HepG2 (cell line): ENCODE data around the gene ADGRL2. TPM values are rescaled to one million over a fixed set of nuclear protein-coding genes. Genes with fewer than 3 reads are reported as not detected.

Source experiments
- ATAC-seq: fragments of 200-7000 bp; cut with Tn5 transposase; 3 replicates; pipeline ENCODE4 v1.9.1; 2020; ENCODE audit warnings: mild to moderate bottlenecking, moderate library complexity
- BruUV-seq: library from RNA; stranded (reverse); fragments of 400-500 nt; replicated peaks from 2 replicates; lab custom pipeline; 2021; lab: Mats Ljungman, UMichigan
- CTCF ChIA-PET: fragments of 300-600 bp; formaldehyde crosslinking; extraction: SDS; loops from one replicate; lab custom pipeline; 2021; ENCODE audit warnings: low total read pairs, inconsistent platforms, low intra/inter-chr PET ratio; lab: Yijun Ruan, JAX
- POLR2A ChIA-PET: fragments of 350-600 bp; sonication (Branson Sonifier 250); formaldehyde crosslinking; loops from one replicate; lab custom pipeline; 2020; ENCODE audit warnings: antibody characterized with exemption, inconsistent platforms; lab: Yijun Ruan, JAX
- DNase-seq: peaks from one replicate; pipeline ENCODE4 v3.0.0-alpha.2; 2015; ENCODE audit warnings: low spot score
- FAIRE-seq: peaks from 3 replicates; lab custom pipeline; 2011; peaks lifted over from hg19 to GRCh38; lab: Jason Lieb, UNC
- H2AFZ ChIP-seq: one replicate; pipeline ENCODE4 v1.6.1; 2011; ENCODE audit warnings: low read length, inconsistent platforms
- H3K27ac ChIP-seq: fragments of 300-600 bp; 3 replicates; pipeline ENCODE4 v1.8.0; 2011; ENCODE audit warnings: mixed run types, mild to moderate bottlenecking, mixed read lengths, low read length, inconsistent platforms; ENCODE audit not compliant: insufficient read depth; ENCODE audit errors: extremely low read length
- H3K27me3 ChIP-seq, 2 experiments: fragments of 200-600 bp in 1 of 2; 2 replicates in 1 of 2; 3 replicates in 1 of 2; pipeline versions ENCODE4 v1.6.0 to v1.8.0; 2011; ENCODE audit warnings: low read length in 2 of 2, mild to moderate bottlenecking in 2 of 2, moderate library complexity in 2 of 2, inconsistent platforms in 1 of 2; ENCODE audit not compliant: insufficient read depth in 2 of 2, control insufficient read depth in 1 of 2
- H3K36me3 ChIP-seq, 2 experiments: fragments of 200-600 bp in 1 of 2; replicated peaks in 1 of 2; 2 replicates in 1 of 2; 3 replicates in 1 of 2; pipeline versions ENCODE4 v1.5.1 to v1.8.0; 2011; ENCODE audit warnings: low read length in 2 of 2, inconsistent platforms in 1 of 2; ENCODE audit not compliant: insufficient read depth in 2 of 2, control insufficient read depth in 1 of 2
- H3K4me1 ChIP-seq: 2 replicates; pipeline ENCODE4 v1.5.1; 2012; ENCODE audit warnings: low read length, inconsistent platforms; ENCODE audit not compliant: insufficient read depth
- H3K4me2 ChIP-seq: 2 replicates; pipeline ENCODE4 v1.6.0; 2011; ENCODE audit warnings: low read depth, low read length, inconsistent platforms
- H3K4me3 ChIP-seq, 3 experiments: fragments of 200-600 bp in 1 of 3; sonication (generic), shearing (Covaris generic) in 1 of 3; replicated peaks in 1 of 3; 2 replicates each; pipeline ENCODE4 v1.5.1; 2011 to 2016; ENCODE audit warnings: low read length in 3 of 3, inconsistent platforms in 2 of 3, low read depth in 2 of 3, mild to moderate bottlenecking in 2 of 3, control low read depth in 1 of 3, mixed read lengths in 1 of 3; ENCODE audit not compliant: insufficient read depth in 1 of 3
- H3K79me2 ChIP-seq: one replicate; pipeline ENCODE4 v1.6.1; 2011; ENCODE audit warnings: low read length, inconsistent platforms; ENCODE audit not compliant: insufficient read depth
- H3K9ac ChIP-seq: 2 replicates; pipeline ENCODE4 v1.6.0; 2011; ENCODE audit warnings: mild to moderate bottlenecking, low read depth, low read length, inconsistent platforms; ENCODE audit not compliant: insufficient read depth
- H3K9me3 ChIP-seq: 2 replicates; pipeline ENCODE4 v1.5.1; 2012; ENCODE audit warnings: mild to moderate bottlenecking, low read length
- H4K20me1 ChIP-seq: 2 replicates; pipeline ENCODE4 v1.6.0; 2011; ENCODE audit warnings: inconsistent platforms, mild to moderate bottlenecking, low read length, moderate library complexity; ENCODE audit not compliant: insufficient read depth
- BHLHE40 ChIP-seq: IDR thresholded peaks from 2 replicates; pipeline ENCODE4 v1.6.1; 2011; ENCODE audit warnings: low read length, improper control_type of control experiment
- NCOA5 ChIP-seq: sonication (generic); formaldehyde crosslinking; IDR thresholded peaks from 2 replicates; pipeline ENCODE4 v1.4.0; 2020; ENCODE audit warnings: missing genetic modification reagents
- SAFB2 ChIP-seq: sonication (generic); formaldehyde crosslinking; IDR thresholded peaks from 2 replicates; pipeline ENCODE4 v1.5.1; 2020; ENCODE audit warnings: missing genetic modification reagents, low read depth, mild to moderate bottlenecking, borderline replicate concordance
- TAF15 ChIP-seq: fragments of 200-400 bp; formaldehyde crosslinking; IDR thresholded peaks from one replicate; pipeline ENCODE4 v1.6.1; 2018; ENCODE audit warnings: mild to moderate bottlenecking, low read depth, low read length; ENCODE audit not compliant: poor library complexity, severe bottlenecking
- TCF7L2 ChIP-seq: IDR thresholded peaks from 2 replicates; pipeline ENCODE4 v1.6.1; 2011; ENCODE audit warnings: mild to moderate bottlenecking, low read depth, low read length, moderate library complexity
- ZBTB38 ChIP-seq: sonication (generic); formaldehyde crosslinking; IDR thresholded peaks from 2 replicates; pipeline ENCODE4 v1.5.1; 2020; ENCODE audit warnings: mild to moderate bottlenecking, missing genetic modification reagents
- ZNF407 ChIP-seq: sonication (generic); formaldehyde crosslinking; IDR thresholded peaks from one replicate; pipeline ENCODE4 v1.5.1; 2020; ENCODE audit warnings: mild to moderate bottlenecking, missing genetic modification reagents; ENCODE audit errors: not compliant biosample characterization
- ZNF878 ChIP-seq: sonication (generic); formaldehyde crosslinking; IDR thresholded peaks from 2 replicates; pipeline ENCODE4 v1.8.1; 2023; ENCODE audit warnings: mild to moderate bottlenecking, missing genetic modification reagents, moderate library complexity
- WGBS: methylation state at CpG from one replicate; pipeline ENCODE4 v1.1.6; 2017; ENCODE audit warnings: low lambda C conversion rate; 5-methylcytosine and 5-hydroxymethylcytosine counted together
- in situ Hi-C: cut with HindIII; loops from 2 replicates; pipeline ENCODE4 v1.10.0; 2017; ENCODE audit warnings: low pct_unique_long_range_greater_than_20kb; ENCODE audit not compliant: extremely low pct_ligation_motif_present
- intact Hi-C: fragments of 100-400 bp; cut with micrococcal nuclease; formaldehyde crosslinking; loops from one replicate; pipeline ENCODE4 v1.10.0; 2022; ENCODE audit not compliant: unreplicated experiment
- polyA plus RNA-seq, 8 experiments: library from polyadenylated mRNA; depleted of rRNA in 3 of 8; stranded (reverse) in 7 of 8; unstranded in 1 of 8; fragments of >200 nt; fragmentation: Illumina TruSeq in 4 of 8; extraction: Trizol in 4 of 8; gene quantifications; 2 replicates each; pipeline versions ENCODE4 v1.2.1 to v1.2.3, GENCODE V29; 2011 to 2016; ENCODE audit warnings: low read depth in 4 of 8, missing spikeins in 1 of 8, mixed read lengths in 1 of 8; ENCODE audit not compliant: insufficient read depth in 1 of 8
- total RNA-seq, 5 experiments: library from RNA; depleted of rRNA; stranded (reverse); fragments of >200 nt; fragmentation: Illumina TruSeq; extraction: Trizol; gene quantifications; 2 replicates each; pipeline ENCODE4 v1.2.3, GENCODE V29; 2016; ENCODE audit warnings: low read depth in 1 of 5

ADGRL2 gene
- total and polyA plus RNA-seq, 2 of the 13 experiments (the other 11 are each of a cell fraction or from before 2014, with no cell fraction given), result 15.3 to 31.6 TPM

- no peak for TF ChIP-seq ZNF407
- TF ChIP-seq ZNF878, result no peak
These were observed 181.8 kb downstream of the ADGRL2 start (continued) for GRCh38 chr1:81982523-81982922.

- in situ Hi-C loops (no loop called here), intact Hi-C loops (no loop called here)
- H3K9me3 ChIP-seq, result peaks cover 23% of the 10 kb centered on the region
- H3K4me2 ChIP-seq, result no peak overlapping the region
- no peak overlapping the region for H3K27ac ChIP-seq
- TF ChIP-seq NCOA5 (CRISPR knock-in tag) (no peak), ZBTB38 (CRISPR knock-in tag) (no peak), SAFB2 (CRISPR knock-in tag) (no peak), BHLHE40 (no peak), TCF7L2 (no peak), TAF15 (no peak)
- DNase-seq, result no peak
- no peaks in the 10 kb centered on the region for H3K27me3 ChIP-seq
- no peak overlapping the region for H2AFZ ChIP-seq
- no peaks in the 10 kb centered on the region; a peak in 1 of 5 replicates for H3K36me3 ChIP-seq
- no peak for ATAC-seq
- no peaks in the 10 kb centered on the region for H3K4me1 ChIP-seq
- H3K4me3 ChIP-seq, result no peak overlapping the region
- H4K20me1 ChIP-seq, result no peaks in the 10 kb centered on the region
- no peak overlapping the region for H3K9ac ChIP-seq
- H3K79me2 ChIP-seq, result no peaks in the 10 kb centered on the region
- POLR2A ChIA-PET, result no interaction called here
- BruUV-seq, result no TSS peak
- FAIRE-seq, result no peak
- WGBS, result 33% methylated on average over 1 of the region's 1 CpG
- CTCF ChIA-PET, result no interaction called here
These were observed 188.8 kb downstream of the ADGRL2 start for GRCh38 chr1:81989524-81989923.
